ENCODE results near the gene ACO2.

- no peak for TF ChIP-seq CTCF (conservative IDR thresholded peaks at IDR 0.05)
- no peak for TF ChIP-seq ZFX (IDR thresholded peaks at IDR 0.05)
Measured at GRCh38 chr22:41479671-41480396, 10.9 kb downstream of the ACO2 start.

Data from C4-2B (cell line).